ENCODE results near the gene INSM2.

Gene INSM2, protein sequence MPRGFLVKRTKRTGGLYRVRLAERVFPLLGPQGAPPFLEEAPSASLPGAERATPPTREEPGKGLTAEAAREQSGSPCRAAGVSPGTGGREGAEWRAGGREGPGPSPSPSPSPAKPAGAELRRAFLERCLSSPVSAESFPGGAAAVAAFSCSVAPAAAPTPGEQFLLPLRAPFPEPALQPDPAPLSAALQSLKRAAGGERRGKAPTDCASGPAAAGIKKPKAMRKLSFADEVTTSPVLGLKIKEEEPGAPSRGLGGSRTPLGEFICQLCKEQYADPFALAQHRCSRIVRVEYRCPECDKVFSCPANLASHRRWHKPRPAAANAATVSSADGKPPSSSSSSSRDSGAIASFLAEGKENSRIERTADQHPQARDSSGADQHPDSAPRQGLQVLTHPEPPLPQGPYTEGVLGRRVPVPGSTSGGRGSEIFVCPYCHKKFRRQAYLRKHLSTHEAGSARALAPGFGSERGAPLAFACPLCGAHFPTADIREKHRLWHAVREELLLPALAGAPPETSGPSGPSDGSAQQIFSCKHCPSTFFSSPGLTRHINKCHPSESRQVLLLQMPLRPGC

GRCh38 chr14:35533357-35534207 is at the start of gene INSM2:
TSS of gene INSM2 (plus strand) at chr14:35534164. CDS start at chr14:35534253, 89 bp downstream.
- DNase-seq (ENCODE audit: low spot score), result no peak
- TF ChIP-seq CTCF (IDR thresholded peaks at IDR 0.05), result no peak

DNA sequence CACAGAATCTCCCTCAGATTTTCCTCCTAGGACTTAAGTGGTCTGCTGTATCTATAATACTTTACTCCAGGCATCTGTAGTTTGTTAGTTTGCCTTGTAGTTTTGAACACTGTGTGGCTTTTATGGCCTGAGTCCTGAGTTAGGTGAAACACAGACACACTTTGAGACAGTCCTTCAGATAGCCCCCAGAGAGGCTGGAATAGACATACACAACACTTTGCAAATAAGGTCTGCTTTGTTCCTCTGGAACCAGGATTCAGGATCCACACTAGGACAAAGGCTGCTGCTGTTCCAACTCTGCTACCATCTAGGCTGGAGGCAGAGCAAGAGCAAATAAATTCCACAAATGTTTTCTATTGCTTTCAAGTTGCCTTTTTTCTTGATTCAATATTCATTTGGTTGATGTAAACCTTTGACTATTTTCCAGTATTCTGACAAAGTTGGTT is 41.4 kb upstream of the INSM2 start:
- Histone ChIP-seq H3K4me3 (no peak overlapping the region), H3K27ac (no peak overlapping the region)
- DNase-seq (ENCODE audit: low spot score), result no peak
- no peak for TF ChIP-seq CTCF (IDR thresholded peaks at IDR 0.05)

More at GRCh38 chr14:35533357-35534207, at the start of gene INSM2:
- H3K27ac ChIP-seq, result no peak within 1 kb of the TSS
- peak within 1 kb of the TSS; percentile 73 for H3K4me3 ChIP-seq

- Histone ChIP-seq H3K27ac (no peak overlapping the region), H3K4me3 (no peak overlapping the region)
- DNase-seq (ENCODE audit: low spot score), result no peak
- TF ChIP-seq CTCF (IDR thresholded peaks at IDR 0.05), result no peak
These were observed 38.7 kb upstream of the INSM2 start for GRCh38 chr14:35495278-35495677.

GRCh38 chr14:35499180-35499579 is 34.8 kb upstream of the INSM2 start:
- no peak for TF ChIP-seq CTCF (IDR thresholded peaks at IDR 0.05)
- Histone ChIP-seq H3K27ac (no peak overlapping the region), H3K4me3 (no peak overlapping the region)
- DNase-seq (ENCODE audit: low spot score), result no peak

DNA sequence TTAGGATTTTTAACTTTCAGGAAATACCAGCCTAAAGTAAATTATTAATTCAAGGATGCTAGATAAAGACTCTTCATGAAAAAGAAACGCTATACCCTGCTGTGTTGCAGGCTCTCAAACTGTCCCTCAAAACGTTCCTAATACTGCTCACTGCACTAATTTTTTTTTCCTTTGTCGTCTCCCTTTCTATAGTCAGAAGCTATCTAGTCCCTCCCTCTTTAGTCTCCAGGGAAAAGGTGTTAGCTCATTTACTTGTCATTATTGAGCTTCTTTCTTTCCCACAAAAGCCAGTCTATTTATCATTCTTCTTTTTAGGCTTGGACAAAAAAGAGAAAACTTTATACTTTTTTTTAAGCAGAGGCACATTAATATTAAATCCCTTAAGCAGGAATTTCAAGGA is 30.3 kb upstream of the INSM2 start:
- H3K27ac ChIP-seq, result no peak overlapping the region
- no peak for TF ChIP-seq CTCF (IDR thresholded peaks at IDR 0.05)
- no peak for DNase-seq (ENCODE audit: low spot score)
- no peak overlapping the region for H3K4me3 ChIP-seq

- no peak for DNase-seq (ENCODE audit: low spot score)
- Histone ChIP-seq H3K27ac (no peak overlapping the region), H3K4me3 (no peak overlapping the region)
- no peak for TF ChIP-seq CTCF (IDR thresholded peaks at IDR 0.05)
These were observed 29.7 kb upstream of the INSM2 start for GRCh38 chr14:35504260-35504659.

All from coronary artery (tissue), 2 donors.